ENCODE measurements around the gene TMEM74B. TPM values are rescaled to one million over a fixed set of nuclear protein-coding genes. Genes with fewer than 3 reads are reported as not detected.

TMEM74B gene
- total RNA-seq, 1 donor from 2014 or later = 2.7 TPM

DNA sequence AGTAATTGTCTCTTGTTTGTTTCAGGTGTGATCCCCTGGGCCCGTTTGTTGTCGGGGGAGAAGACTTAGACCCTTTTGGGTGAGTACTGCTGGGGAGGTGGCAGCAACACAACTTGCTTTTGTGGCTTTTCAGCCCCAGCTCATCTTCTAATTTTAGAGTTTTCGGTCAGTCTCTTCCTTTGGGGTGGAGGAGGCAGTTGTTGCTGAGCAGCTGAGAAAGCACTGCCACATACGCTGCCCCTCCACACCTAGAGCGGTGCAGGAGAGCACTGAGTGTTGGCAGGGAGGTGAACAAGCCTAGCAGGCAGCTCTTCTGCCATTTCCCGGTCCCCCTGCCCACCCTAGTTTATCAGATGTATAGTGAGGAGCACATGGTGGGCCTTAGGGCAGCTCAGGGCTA is 21.7 kb downstream of the TMEM74B start:
- H3K9me3 Mint-ChIP-seq = no peaks in the 10 kb centered on the region
- H3K36me3 Mint-ChIP-seq (ENCODE audit: low read depth) = peaks cover 21% of the 10 kb centered on the region
- H3K27ac Mint-ChIP-seq (ENCODE audit: unreplicated experiment) = no peak overlapping the region
- DNase-seq (ENCODE audit: low read depth, low spot score) = no peak
- TF ChIP-seq, protein P1, sequence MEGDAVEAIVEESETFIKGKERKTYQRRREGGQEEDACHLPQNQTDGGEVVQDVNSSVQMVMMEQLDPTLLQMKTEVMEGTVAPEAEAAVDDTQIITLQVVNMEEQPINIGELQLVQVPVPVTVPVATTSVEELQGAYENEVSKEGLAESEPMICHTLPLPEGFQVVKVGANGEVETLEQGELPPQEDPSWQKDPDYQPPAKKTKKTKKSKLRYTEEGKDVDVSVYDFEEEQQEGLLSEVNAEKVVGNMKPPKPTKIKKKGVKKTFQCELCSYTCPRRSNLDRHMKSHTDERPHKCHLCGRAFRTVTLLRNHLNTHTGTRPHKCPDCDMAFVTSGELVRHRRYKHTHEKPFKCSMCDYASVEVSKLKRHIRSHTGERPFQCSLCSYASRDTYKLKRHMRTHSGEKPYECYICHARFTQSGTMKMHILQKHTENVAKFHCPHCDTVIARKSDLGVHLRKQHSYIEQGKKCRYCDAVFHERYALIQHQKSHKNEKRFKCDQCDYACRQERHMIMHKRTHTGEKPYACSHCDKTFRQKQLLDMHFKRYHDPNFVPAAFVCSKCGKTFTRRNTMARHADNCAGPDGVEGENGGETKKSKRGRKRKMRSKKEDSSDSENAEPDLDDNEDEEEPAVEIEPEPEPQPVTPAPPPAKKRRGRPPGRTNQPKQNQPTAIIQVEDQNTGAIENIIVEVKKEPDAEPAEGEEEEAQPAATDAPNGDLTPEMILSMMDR (conservative IDR thresholded peaks at IDR 0.05) = no peak
- H3K4me3 Mint-ChIP-seq = no peak overlapping the region
- no peaks in the 10 kb centered on the region for H3K4me1 Mint-ChIP-seq
- no peaks in the 10 kb centered on the region for H3K27me3 Mint-ChIP-seq (ENCODE audit: low read depth)

DNA sequence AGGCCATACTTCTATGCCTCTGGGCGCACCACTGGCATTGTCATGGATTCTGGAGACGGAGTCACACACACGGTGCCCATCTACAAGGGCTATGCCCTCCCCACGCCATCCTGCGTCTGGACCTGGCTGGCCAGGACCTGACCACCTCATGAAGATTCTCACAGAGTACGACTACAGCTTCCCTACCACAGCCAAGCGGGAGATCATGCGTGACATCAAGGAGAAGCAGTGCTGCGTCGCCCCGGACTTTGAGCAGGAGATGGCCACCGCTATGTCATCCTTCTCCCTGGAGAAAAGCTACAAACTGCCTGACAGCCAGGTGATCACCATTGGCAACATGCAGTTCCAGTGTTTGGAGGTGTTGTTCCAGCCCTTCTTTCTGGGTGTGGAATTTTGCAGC is 23.8 kb downstream of the TMEM74B start:
- no peak for DNase-seq (ENCODE audit: low read depth, low spot score)
- H3K27me3 Mint-ChIP-seq (ENCODE audit: low read depth) = no peaks in the 10 kb centered on the region
- peak overlapping the region; percentile 89 for H3K27ac Mint-ChIP-seq (ENCODE audit: unreplicated experiment)

DNA sequence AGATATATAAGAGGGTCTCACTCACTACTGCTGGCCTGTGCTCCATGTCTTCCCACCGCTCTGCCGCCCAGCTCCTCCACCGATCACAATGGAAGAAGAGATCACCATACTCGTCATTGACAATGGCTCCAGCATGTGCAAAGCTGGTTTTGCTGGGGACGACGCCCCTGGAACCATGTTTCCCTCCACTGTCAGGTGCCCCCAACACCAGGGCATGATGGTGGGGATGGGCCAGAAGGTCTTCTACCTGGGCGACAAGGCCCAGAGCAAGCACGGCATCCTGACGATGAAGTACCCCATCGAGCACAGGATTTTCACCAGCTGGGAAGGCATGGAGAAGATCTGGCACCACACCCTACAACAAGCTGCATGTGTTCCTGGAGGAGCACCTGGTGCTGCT is 24.3 kb downstream of the TMEM74B start:
- H3K27ac Mint-ChIP-seq (ENCODE audit: unreplicated experiment) = no peak overlapping the region
- TF ChIP-seq, protein P1 (conservative IDR thresholded peaks at IDR 0.05) = no peak
- no peak overlapping the region for H3K4me3 Mint-ChIP-seq
- H3K9me3 Mint-ChIP-seq = no peaks in the 10 kb centered on the region
- no peak for DNase-seq (ENCODE audit: low read depth, low spot score)
- no peaks in the 10 kb centered on the region for H3K27me3 Mint-ChIP-seq (ENCODE audit: low read depth)
- no peaks in the 10 kb centered on the region for H3K4me1 Mint-ChIP-seq
- H3K36me3 Mint-ChIP-seq (ENCODE audit: low read depth) = peaks cover 17% of the 10 kb centered on the region

More for the DNA sequence above, 23.8 kb downstream of the TMEM74B start:
- Mint-ChIP-seq H3K36me3 (ENCODE audit: low read depth) (peaks cover 15% of the 10 kb centered on the region), H3K4me1 (no peaks in the 10 kb centered on the region), H3K4me3 (no peak overlapping the region), H3K9me3 (no peaks in the 10 kb centered on the region)
- TF ChIP-seq, protein P1 (conservative IDR thresholded peaks at IDR 0.05) = no peak

DNA sequence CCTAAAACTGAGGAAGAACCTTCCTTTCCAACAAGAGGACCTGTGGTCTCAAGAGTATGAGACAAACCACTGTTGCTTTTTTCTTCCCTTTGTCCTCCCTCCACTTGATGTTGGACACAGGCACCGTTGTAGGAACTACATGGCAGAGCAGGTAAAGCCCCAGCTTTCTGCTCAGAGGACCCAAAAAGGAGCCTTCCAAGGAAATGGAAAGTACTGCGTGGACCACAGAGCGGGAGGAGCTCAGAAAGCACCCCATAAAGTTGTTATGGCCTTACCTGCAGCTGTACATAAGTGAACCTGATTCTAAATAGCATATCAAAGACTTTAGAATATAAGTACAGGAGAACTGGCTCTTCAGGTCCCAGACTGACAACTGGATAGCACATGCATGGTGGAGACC is 29.4 kb downstream of the TMEM74B start:
- H3K36me3 Mint-ChIP-seq (ENCODE audit: low read depth) = peaks cover 16% of the 10 kb centered on the region
- no peak overlapping the region for H3K27ac Mint-ChIP-seq (ENCODE audit: unreplicated experiment)
- no peaks in the 10 kb centered on the region for H3K4me1 Mint-ChIP-seq
- H3K9me3 Mint-ChIP-seq = no peaks in the 10 kb centered on the region
- no peaks in the 10 kb centered on the region for H3K27me3 Mint-ChIP-seq (ENCODE audit: low read depth)
- TF ChIP-seq, protein P1 (conservative IDR thresholded peaks at IDR 0.05) = no peak
- DNase-seq (ENCODE audit: low read depth, low spot score) = no peak
- H3K4me3 Mint-ChIP-seq = no peak overlapping the region

DNA sequence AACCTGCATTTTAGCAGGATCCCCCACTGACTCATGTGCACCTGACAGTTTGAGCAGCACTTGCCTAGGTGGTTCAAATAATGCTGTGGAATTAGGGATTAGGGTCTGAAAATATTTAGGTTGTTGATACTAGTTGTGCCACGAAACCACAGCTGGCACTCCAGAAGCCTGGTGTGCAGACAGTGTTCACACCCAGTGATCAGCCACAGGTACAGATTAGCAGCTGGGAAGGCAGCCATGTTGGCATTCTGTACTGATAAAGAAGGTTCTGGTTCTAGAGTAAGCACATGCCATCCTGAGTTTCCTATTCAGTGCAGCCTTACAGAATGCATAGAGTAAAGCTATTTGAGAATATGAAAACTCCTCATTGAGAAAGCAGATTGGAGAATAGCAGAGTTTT is 30.1 kb downstream of the TMEM74B start:
- Mint-ChIP-seq H3K9me3 (no peaks in the 10 kb centered on the region), H3K27ac (ENCODE audit: unreplicated experiment) (no peak overlapping the region), H3K4me1 (no peaks in the 10 kb centered on the region), H3K36me3 (ENCODE audit: low read depth) (peaks cover 16% of the 10 kb centered on the region), H3K27me3 (ENCODE audit: low read depth) (no peaks in the 10 kb centered on the region), H3K4me3 (no peak overlapping the region)
- DNase-seq (ENCODE audit: low read depth, low spot score) = no peak
- TF ChIP-seq, protein P1 (conservative IDR thresholded peaks at IDR 0.05) = no peak

DNA sequence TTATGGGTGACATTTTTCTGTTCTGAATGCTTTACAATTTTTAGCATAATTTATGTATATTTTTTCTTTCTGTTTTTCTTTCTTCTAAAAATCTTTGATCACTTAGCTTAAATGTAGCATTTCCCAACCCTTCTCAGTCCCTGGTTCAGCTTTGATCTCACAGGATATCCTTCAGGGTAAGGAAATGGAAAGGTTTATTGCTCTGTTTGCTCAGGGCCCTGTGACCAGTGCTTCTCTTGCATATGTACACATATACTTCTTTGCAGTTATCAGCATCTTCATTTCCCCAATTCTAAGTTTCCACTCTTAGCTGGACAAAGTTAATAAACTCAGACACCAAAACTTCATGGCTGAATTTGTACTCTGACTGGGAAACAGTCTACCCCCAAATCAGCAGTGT is 30.6 kb downstream of the TMEM74B start:
- no peaks in the 10 kb centered on the region for H3K27me3 Mint-ChIP-seq (ENCODE audit: low read depth)

More for the DNA sequence above, 30.6 kb downstream of the TMEM74B start:
- H3K36me3 Mint-ChIP-seq (ENCODE audit: low read depth) = peaks cover 16% of the 10 kb centered on the region
- H3K4me3 Mint-ChIP-seq = no peak overlapping the region
- no peak for DNase-seq (ENCODE audit: low read depth, low spot score)
- H3K27ac Mint-ChIP-seq (ENCODE audit: unreplicated experiment) = no peak overlapping the region
- TF ChIP-seq, protein P1 (conservative IDR thresholded peaks at IDR 0.05) = no peak
- H3K9me3 Mint-ChIP-seq = no peaks in the 10 kb centered on the region
- no peaks in the 10 kb centered on the region for H3K4me1 Mint-ChIP-seq

Measured in neural crest cell (in vitro differentiated cells).